ENCODE data around the gene NSRP1. TPM values are rescaled to one million over a fixed set of nuclear protein-coding genes. Genes with fewer than 3 reads are reported as not detected.

NSRP1 gene
- total and polyA plus RNA-seq, 10 of the 15 experiments (the other 5 are each of a cell fraction or from before 2014, with no cell fraction given), result 12.5 to 69.7 (median 37.8) TPM

DNA sequence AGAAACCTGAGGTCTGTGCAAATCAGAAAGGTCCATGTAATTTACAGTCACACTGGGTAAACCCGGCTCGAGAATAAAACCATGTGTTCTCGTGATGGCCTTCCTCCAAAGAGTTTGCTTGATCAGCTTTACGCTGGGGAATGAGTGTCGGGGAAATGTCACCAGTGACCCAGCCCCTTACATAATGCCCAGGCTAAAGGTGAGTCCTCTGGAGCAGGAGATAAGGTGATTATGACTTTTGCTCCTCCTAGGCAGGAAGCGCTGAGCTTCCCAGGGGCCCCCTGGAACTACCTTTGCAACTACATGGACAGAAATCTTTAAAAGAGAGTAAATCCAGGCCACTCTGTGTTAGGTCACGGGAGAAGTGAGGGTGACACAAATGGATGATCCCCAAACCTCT lies 103.2 kb downstream of the NSRP1 start:
- DNase-seq (ENCODE audit: low read depth, low spot score), result no peak
- in situ Hi-C loops (cut with MboI) (no loop called here), intact Hi-C loops (cut with micrococcal nuclease; ENCODE audit: unreplicated experiment) (no loop called here)
- POLR2A ChIA-PET, result interaction anchor here (0.7 to 1.0 kb wide), 2 partner anchors 16 to 108 kb away, joined by 3 read pairs; no protein-coding TSS in a partner anchor
- no peak overlapping the region for H2AFZ ChIP-seq (ENCODE audit: control insufficient read depth, low read depth, low read length)
- WGBS (ENCODE audit: insufficient coverage, insufficient replicate concordance, low lambda C conversion rate, missing lambda C conversion rate), result 93% methylated on average over 7 of the region's 7 CpGs
- H4K20me1 ChIP-seq (ENCODE audit: control insufficient read depth, insufficient read depth), result no peaks in the 10 kb centered on the region
- H3K36me3 ChIP-seq (ENCODE audit: control insufficient read depth in 2 of 2, insufficient read depth in 2 of 2, low read length in 1 of 2), result no peaks in the 10 kb centered on the region
- H3K4me1 ChIP-seq (ENCODE audit: control insufficient read depth, insufficient read depth, low read length), result peaks cover 5% of the 10 kb centered on the region; the same call in 1 of the 2 replicates
- no peak overlapping the region for H3K27ac ChIP-seq (ENCODE audit: control insufficient read depth, insufficient read depth)
- SMC1A ChIA-PET (ENCODE audit: uncharacterized antibody, unreplicated experiment), result interaction anchor here (1.0 to 1.2 kb wide), 2 partner anchors 16 to 37 kb away, joined by 3 to 4 read pairs; no protein-coding TSS in a partner anchor
- H3K4me2 ChIP-seq (ENCODE audit: control insufficient read depth, insufficient read depth), result no peak overlapping the region
- H3K79me2 ChIP-seq (ENCODE audit: control insufficient read depth, insufficient read depth, low read length), result no peaks in the 10 kb centered on the region
- CTCF ChIA-PET, result interaction anchor here (1.0 to 1.3 kb wide), 5 partner anchors 15 to 115 kb away, joined by 3 to 4 read pairs (median 3); no protein-coding TSS in a partner anchor
- H3K27me3 ChIP-seq (replicated peaks in 1 of 2; ENCODE audit: control insufficient read depth in 2 of 2, insufficient read depth in 2 of 2, low read length in 1 of 2), result no peaks in the 10 kb centered on the region
- no peak overlapping the region for H3K4me3 ChIP-seq
- no TSS peak for BruUV-seq (replicated peaks)
- RAD21 ChIA-PET (ENCODE audit: unreplicated experiment), result interaction anchor here (0.6 kb wide), 1 partner anchor 30 kb away, joined by 3 read pairs; no protein-coding TSS in a partner anchor
- ATAC-seq, result no peak
- FAIRE-seq, result no peak
- no peak overlapping the region for H3K9ac ChIP-seq (ENCODE audit: control insufficient read depth, insufficient read depth, low read length)
- no peaks in the 10 kb centered on the region for H3K9me3 ChIP-seq (replicated peaks; ENCODE audit: control insufficient read depth, insufficient read depth, low read length)
- TF ChIP-seq RAD51 (IDR thresholded peaks at IDR 0.05) (no peak), SMC3 (IDR thresholded peaks at IDR 0.05; ENCODE audit: borderline replicate concordance, low read length) (no peak), SIX5 (IDR thresholded peaks at IDR 0.05; ENCODE audit: low read depth, low read length, severe bottlenecking) (no peak), ZZZ3 (IDR thresholded peaks at IDR 0.05; ENCODE audit: control insufficient read depth, insufficient read length, low read depth) (no peak), POU2F2 (IDR thresholded peaks at IDR 0.05; ENCODE audit: borderline replicate concordance, low read depth, low read length) (no peak), MTA2 (IDR thresholded peaks at IDR 0.05; ENCODE audit: low read depth) (no peak), ASH2L (IDR thresholded peaks at IDR 0.05; ENCODE audit: borderline replicate concordance, low read depth) (no peak), SP1 (IDR thresholded peaks at IDR 0.05; ENCODE audit: low read depth, low read length) (no peak), CBFB (IDR thresholded peaks at IDR 0.05; ENCODE audit: low read depth) (no peak), TCF3 (IDR thresholded peaks at IDR 0.05; ENCODE audit: borderline replicate concordance, insufficient read depth, low read depth, low read length) (no peak), TCF12 (IDR thresholded peaks at IDR 0.05; ENCODE audit: low read depth, low read length) (no peak), TARDBP (IDR thresholded peaks at IDR 0.05; ENCODE audit: borderline replicate concordance) (no peak), KAT2A (conservative IDR thresholded peaks at IDR 0.05; ENCODE audit: control insufficient read depth, low read depth, low read length) (no peak), MAX (IDR thresholded peaks at IDR 0.05; ENCODE audit: low read depth, low read length) (no peak), PAX8 (IDR thresholded peaks at IDR 0.05) (no peak), ZNF592 (IDR thresholded peaks at IDR 0.05) (no peak)
- TF ChIP-seq, protein P1, sequence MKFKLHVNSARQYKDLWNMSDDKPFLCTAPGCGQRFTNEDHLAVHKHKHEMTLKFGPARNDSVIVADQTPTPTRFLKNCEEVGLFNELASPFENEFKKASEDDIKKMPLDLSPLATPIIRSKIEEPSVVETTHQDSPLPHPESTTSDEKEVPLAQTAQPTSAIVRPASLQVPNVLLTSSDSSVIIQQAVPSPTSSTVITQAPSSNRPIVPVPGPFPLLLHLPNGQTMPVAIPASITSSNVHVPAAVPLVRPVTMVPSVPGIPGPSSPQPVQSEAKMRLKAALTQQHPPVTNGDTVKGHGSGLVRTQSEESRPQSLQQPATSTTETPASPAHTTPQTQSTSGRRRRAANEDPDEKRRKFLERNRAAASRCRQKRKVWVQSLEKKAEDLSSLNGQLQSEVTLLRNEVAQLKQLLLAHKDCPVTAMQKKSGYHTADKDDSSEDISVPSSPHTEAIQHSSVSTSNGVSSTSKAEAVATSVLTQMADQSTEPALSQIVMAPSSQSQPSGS (IDR thresholded peaks at IDR 0.05; ENCODE audit: low read length), result no peak
